ENCODE measurements around the gene CPED1.

CPED1 gene

GRCh38 chr7:121343302-121343701 is 354.8 kb downstream of the CPED1 start:
- no peak for DNase-seq (ENCODE audit: low read depth, low spot score)
- no CpG with 5 or more reads among the region's 3 CpGs for WGBS (ENCODE audit: insufficient coverage, insufficient read length)
- Histone ChIP-seq H3K4me1 (ENCODE audit: control insufficient read depth, insufficient read depth, low read length) (no peaks in the 10 kb centered on the region), H3K27me3 (ENCODE audit: control insufficient read depth, insufficient read depth, low read length) (no peaks in the 10 kb centered on the region), H3K27ac (ENCODE audit: low read length) (no peak overlapping the region), H3K4me3 (ENCODE audit: low read length) (no peak overlapping the region), H3K36me3 (ENCODE audit: control insufficient read depth, insufficient read depth, low read length) (0 out of 2 replicates have a peak, but pooled peaks cover 2% of the 10 kb centered on the region), H3K9me3 (ENCODE audit: control insufficient read depth, insufficient read depth, low read length) (no peaks in the 10 kb centered on the region)

DNA sequence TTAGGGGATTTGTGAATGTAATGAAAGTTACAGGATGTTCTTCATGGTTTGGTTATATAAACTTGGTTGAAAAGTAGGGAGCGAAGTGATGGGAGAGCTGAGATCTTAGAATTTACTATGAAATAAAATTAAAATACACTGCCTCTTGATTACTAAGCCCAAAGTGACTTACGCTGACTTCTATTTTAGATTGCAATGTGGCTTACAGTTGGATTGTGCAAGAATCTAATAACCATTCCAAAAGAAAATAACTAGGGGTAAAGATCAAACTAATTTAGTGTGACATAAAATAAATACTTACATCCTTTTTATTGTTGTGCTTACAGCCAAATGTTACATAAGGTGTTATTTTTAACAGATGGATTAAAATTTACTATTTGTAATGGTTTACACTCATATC is 355.6 kb downstream of the CPED1 start:
- Histone ChIP-seq H3K27ac (ENCODE audit: low read length) (no peak overlapping the region), H3K27me3 (ENCODE audit: control insufficient read depth, insufficient read depth, low read length) (no peaks in the 10 kb centered on the region), H3K9me3 (ENCODE audit: control insufficient read depth, insufficient read depth, low read length) (no peaks in the 10 kb centered on the region), H3K4me1 (ENCODE audit: control insufficient read depth, insufficient read depth, low read length) (no peaks in the 10 kb centered on the region), H3K36me3 (ENCODE audit: control insufficient read depth, insufficient read depth, low read length) (0 out of 2 replicates have a peak, but pooled peaks cover 2% of the 10 kb centered on the region), H3K4me3 (ENCODE audit: low read length) (no peak overlapping the region)
- WGBS (ENCODE audit: insufficient coverage, insufficient read length): no CpG with 5 or more reads among the region's 2 CpGs
- DNase-seq (ENCODE audit: low read depth, low spot score): no peak

DNA sequence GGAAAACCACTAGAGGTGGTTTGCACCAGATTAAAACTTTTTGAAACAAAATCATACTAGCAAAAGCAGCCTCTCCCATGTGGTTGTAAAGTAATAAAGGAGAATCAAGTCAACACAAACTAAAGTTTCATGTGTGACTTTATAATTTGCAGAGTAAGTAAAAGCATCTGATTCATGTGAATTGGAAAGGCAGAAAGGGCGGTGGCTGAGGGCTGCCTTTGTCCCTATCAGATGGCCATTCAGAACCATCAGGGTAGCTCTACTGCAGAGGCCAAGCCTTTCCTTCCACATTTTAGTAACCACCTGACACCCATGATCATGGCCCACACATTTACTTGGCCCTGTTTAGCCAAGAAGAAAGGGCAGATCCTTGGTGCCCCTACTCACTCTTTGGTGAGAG is 356.0 kb downstream of the CPED1 start:
- no peak overlapping the region for H3K27ac ChIP-seq (ENCODE audit: low read length)
- no CpG with 5 or more reads among the region's 1 CpG for WGBS (ENCODE audit: insufficient coverage, insufficient read length)
- H3K4me1 ChIP-seq (ENCODE audit: control insufficient read depth, insufficient read depth, low read length): no peaks in the 10 kb centered on the region

More for the DNA sequence above, 356.0 kb downstream of the CPED1 start:
- Histone ChIP-seq H3K27me3 (ENCODE audit: control insufficient read depth, insufficient read depth, low read length) (no peaks in the 10 kb centered on the region), H3K9me3 (ENCODE audit: control insufficient read depth, insufficient read depth, low read length) (no peaks in the 10 kb centered on the region), H3K4me3 (ENCODE audit: low read length) (no peak overlapping the region), H3K36me3 (ENCODE audit: control insufficient read depth, insufficient read depth, low read length) (0 out of 2 replicates have a peak, but pooled peaks cover 2% of the 10 kb centered on the region)
- DNase-seq (ENCODE audit: low read depth, low spot score): no peak

All from iPS DF 6.9 (cell line).